Sigmoid colon (tissue), 7 donors: Measurements from ENCODE around the gene IL17RA. TPM values are rescaled to one million over a fixed set of nuclear protein-coding genes. Genes with fewer than 3 reads are reported as not detected.

ENCODE experiments used
- DNase-seq: peaks from one replicate; pipeline ENCODE4 v3.0.0-alpha.2; 2019
- H3K27ac ChIP-seq, 4 donors: fragments of 200-600 bp; sonication (generic); one replicate each; pipeline ENCODE4 v1.5.1; 2016 to 2019; ENCODE audit warnings: mild to moderate bottlenecking in 1 of 4
- H3K27me3 ChIP-seq, 3 donors: fragments of 200-600 bp; sonication (generic); one replicate each; pipeline ENCODE4 v1.5.1; 2019; ENCODE audit warnings: mild to moderate bottlenecking in 1 of 3
- H3K36me3 ChIP-seq, 4 donors: fragments of 200-600 bp; sonication (generic); one replicate each; pipeline ENCODE4 v1.5.1; 2016 to 2019
- H3K4me1 ChIP-seq, 4 donors: fragments of 200-600 bp; sonication (generic); one replicate each; pipeline ENCODE4 v1.5.1; 2017 to 2019
- H3K4me3 ChIP-seq, 4 donors: fragments of 200-600 bp; sonication (generic); one replicate each; pipeline ENCODE4 v1.5.1; 2017 to 2019; ENCODE audit warnings: mild to moderate bottlenecking in 2 of 4, moderate library complexity in 1 of 4
- H3K9me3 ChIP-seq, 4 donors: fragments of 200-600 bp in 3 of 4; sonication (generic) in 3 of 4; one replicate each; pipeline versions ENCODE4 v1.5.1 to v1.6.1; 2013 to 2019
- EP300 ChIP-seq, 4 donors: sonication (generic); formaldehyde crosslinking; IDR thresholded peaks; one replicate each; pipeline ENCODE4 v1.6.1; 2017; ENCODE audit warnings: antibody characterized with exemption in 4 of 4
- POLR2A ChIP-seq, 2 donors: fragments of 450-650 bp; IDR thresholded peaks; one replicate each; pipeline ENCODE4 v1.6.1; 2016; ENCODE audit warnings: antibody characterized with exemption in 2 of 2, mild to moderate bottlenecking in 2 of 2, moderate library complexity in 2 of 2
- POLR2AphosphoS5 ChIP-seq, 4 donors: sonication (generic); formaldehyde crosslinking; IDR thresholded peaks; one replicate each; pipeline ENCODE4 v1.6.1; 2017; ENCODE audit warnings: antibody characterized with exemption in 4 of 4
- WGBS, 2 donors: extraction: QIAGEN DNeasy Blood & Tissue Kit; methylation state at CpG; one replicate each; pipeline ENCODE4 v1.1.7; 2013; 5-methylcytosine and 5-hydroxymethylcytosine counted together
- intact Hi-C: fragments of 100-400 bp; cut with DNase I; formaldehyde crosslinking; loops from one replicate; pipeline ENCODE4 v1.15.1; 2023
- polyA plus RNA-seq, 3 donors: library from polyadenylated mRNA; stranded (reverse); fragments of 200-250 nt; gene quantifications; one replicate each; pipeline ENCODE4 v1.2.3, GENCODE V29; 2013
- total RNA-seq, 4 donors: library from RNA; depleted of rRNA; stranded (reverse); fragments of >200 nt; gene quantifications; one replicate each; pipeline ENCODE4 v1.1.0, GENCODE V29; 2016
- TF ChIP-seq, protein P1 (sequence below), 4 experiments: fragments of 450-650 bp in 3 of 4; fragments of 200-600 bp in 1 of 4; IDR thresholded peaks; one replicate each; pipeline ENCODE4 v1.5.1; 2016 to 2019; ENCODE audit warnings: antibody characterized with exemption in 4 of 4, mild to moderate bottlenecking in 3 of 4, moderate library complexity in 2 of 4
- donor health status: healthy with polysubstance abuse.
- donor health status: Bipolar disorder and iron deficiency.
- donor health status: healthy.

IL17RA gene
- total and polyA plus RNA-seq, 7 donors: 1.2 to 10.4 (median 8.2) TPM

- no peak overlapping the region for H3K27ac ChIP-seq
Observed at GRCh38 chr22:17046566-17047348, 38.0 kb upstream of the IL17RA start.

GRCh38 chr22:17047656-17048055, 37.1 kb upstream of the IL17RA start:
- intact Hi-C loops: no loop called here
- 78 to 88% methylated on average over 1 of the region's 1 CpG for WGBS, 2 donors
- Histone ChIP-seq H3K4me1 (no peaks in the 10 kb centered on the region), H3K36me3 (no peaks in the 10 kb centered on the region), H3K4me3 (no peak overlapping the region), H3K27ac (no peak overlapping the region), H3K27me3 (no peaks in the 10 kb centered on the region), H3K9me3 (no peaks in the 10 kb centered on the region)
- no peak for DNase-seq
- TF ChIP-seq EP300 (IDR thresholded peaks at IDR 0.05): no peak
- no peak for TF ChIP-seq POLR2AphosphoS5 (IDR thresholded peaks at IDR 0.05)
- no peak for TF ChIP-seq POLR2A (IDR thresholded peaks at IDR 0.05)
- TF ChIP-seq, protein P1, sequence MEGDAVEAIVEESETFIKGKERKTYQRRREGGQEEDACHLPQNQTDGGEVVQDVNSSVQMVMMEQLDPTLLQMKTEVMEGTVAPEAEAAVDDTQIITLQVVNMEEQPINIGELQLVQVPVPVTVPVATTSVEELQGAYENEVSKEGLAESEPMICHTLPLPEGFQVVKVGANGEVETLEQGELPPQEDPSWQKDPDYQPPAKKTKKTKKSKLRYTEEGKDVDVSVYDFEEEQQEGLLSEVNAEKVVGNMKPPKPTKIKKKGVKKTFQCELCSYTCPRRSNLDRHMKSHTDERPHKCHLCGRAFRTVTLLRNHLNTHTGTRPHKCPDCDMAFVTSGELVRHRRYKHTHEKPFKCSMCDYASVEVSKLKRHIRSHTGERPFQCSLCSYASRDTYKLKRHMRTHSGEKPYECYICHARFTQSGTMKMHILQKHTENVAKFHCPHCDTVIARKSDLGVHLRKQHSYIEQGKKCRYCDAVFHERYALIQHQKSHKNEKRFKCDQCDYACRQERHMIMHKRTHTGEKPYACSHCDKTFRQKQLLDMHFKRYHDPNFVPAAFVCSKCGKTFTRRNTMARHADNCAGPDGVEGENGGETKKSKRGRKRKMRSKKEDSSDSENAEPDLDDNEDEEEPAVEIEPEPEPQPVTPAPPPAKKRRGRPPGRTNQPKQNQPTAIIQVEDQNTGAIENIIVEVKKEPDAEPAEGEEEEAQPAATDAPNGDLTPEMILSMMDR (IDR thresholded peaks at IDR 0.05): no peak

More at GRCh38 chr22:17046566-17047348, 38.0 kb upstream of the IL17RA start:
- intact Hi-C loops: no loop called here
- no peaks in the 10 kb centered on the region for H3K4me1 ChIP-seq
- DNase-seq: no peak
- TF ChIP-seq, protein P1 (IDR thresholded peaks at IDR 0.05): no peak
- no peak for TF ChIP-seq EP300 (IDR thresholded peaks at IDR 0.05)
- no peak for TF ChIP-seq POLR2A (IDR thresholded peaks at IDR 0.05)
- no peak for TF ChIP-seq POLR2AphosphoS5 (IDR thresholded peaks at IDR 0.05)
- no peaks in the 10 kb centered on the region for H3K36me3 ChIP-seq
- H3K9me3 ChIP-seq: no peaks in the 10 kb centered on the region
- H3K4me3 ChIP-seq: no peak overlapping the region
- no peaks in the 10 kb centered on the region for H3K27me3 ChIP-seq
- WGBS, 2 donors: 45 to 72% methylated on average over 5 of the region's 5 CpGs

- H3K27me3 ChIP-seq: peaks cover 0 to 5% (median 0%) of the 10 kb centered on the region in 3 donors
- H3K36me3 ChIP-seq: no peaks in the 10 kb centered on the region
- no peak overlapping the region for H3K4me3 ChIP-seq
- intact Hi-C loops: no loop called here
- H3K4me1 ChIP-seq: peaks cover 0 to 3% (median 0%) of the 10 kb centered on the region in 4 donors
- H3K27ac ChIP-seq: no peak overlapping the region
- no peak for TF ChIP-seq POLR2A (IDR thresholded peaks at IDR 0.05)
- TF ChIP-seq POLR2AphosphoS5 (IDR thresholded peaks at IDR 0.05): no peak
- TF ChIP-seq, protein P1 (IDR thresholded peaks at IDR 0.05): no peak
- TF ChIP-seq EP300 (IDR thresholded peaks at IDR 0.05): no peak
- H3K9me3 ChIP-seq: no peaks in the 10 kb centered on the region
- 85 to 86% methylated on average over 5 of the region's 5 CpGs for whole genome bisulfite sequencing, 2 donors
- DNase-seq: no peak
Observed at GRCh38 chr22:17056058-17056457, 28.7 kb upstream of the IL17RA start.

DNA sequence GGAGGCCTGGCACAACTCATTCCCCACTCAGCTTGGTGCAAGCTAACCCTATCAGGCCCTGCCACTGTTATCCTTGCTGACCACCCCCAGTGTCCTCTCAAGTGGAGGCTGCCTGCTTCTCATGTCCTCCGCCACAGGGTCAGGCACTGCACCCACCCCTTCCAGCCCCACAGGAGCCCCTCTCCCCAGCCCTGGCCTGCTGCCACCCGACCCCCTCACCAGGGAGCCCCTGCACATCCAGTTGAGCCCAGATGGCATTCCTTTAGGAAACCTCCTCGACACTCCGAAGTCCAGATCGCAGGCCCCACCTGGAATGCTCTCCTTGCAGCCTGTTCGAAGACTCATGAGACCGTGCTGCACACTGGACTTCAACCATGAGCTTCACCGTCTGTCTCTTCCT, 28.0 kb upstream of the IL17RA start:
- intact Hi-C loops: no loop called here
- TF ChIP-seq EP300 (IDR thresholded peaks at IDR 0.05): no peak
- TF ChIP-seq POLR2AphosphoS5 (IDR thresholded peaks at IDR 0.05): no peak
- no peak for TF ChIP-seq POLR2A (IDR thresholded peaks at IDR 0.05)
- TF ChIP-seq, protein P1 (IDR thresholded peaks at IDR 0.05): no peak

More for the DNA sequence above, 28.0 kb upstream of the IL17RA start:
- no peak overlapping the region for H3K4me3 ChIP-seq
- DNase-seq: no peak
- no peak overlapping the region for H3K27ac ChIP-seq
- H3K36me3 ChIP-seq: no peaks in the 10 kb centered on the region
- H3K4me1 ChIP-seq: peaks cover 0 to 3% (median 0%) of the 10 kb centered on the region in 4 donors
- H3K9me3 ChIP-seq: no peaks in the 10 kb centered on the region
- 77% methylated on average over 8 of the region's 8 CpGs for WGBS, 2 donors
- H3K27me3 ChIP-seq: peaks cover 0 to 5% (median 0%) of the 10 kb centered on the region in 3 donors
